Left kidney (tissue), 8 donors: ENCODE measurements around the gene DNAJC2. TPM values are rescaled to one million over a fixed set of nuclear protein-coding genes. Genes with fewer than 3 reads are reported as not detected.
A peak's percentile ranks its signal among the peaks of the same experiment; 100 is the strongest.

Experiments
- DNase-seq: peaks from one replicate; pipeline ENCODE4 v3.0.0-alpha.2; 2013
- long read RNA-seq, 8 donors: transcript quantifications; one replicate each; lab custom pipeline, GENCODE V29; 2026
- polyA plus RNA-seq: library from polyadenylated mRNA; unstranded; fragments of 120-200 nt; gene quantifications from one replicate; pipeline ENCODE4 v1.2.1, GENCODE V29; 2013; ENCODE audit not compliant: insufficient read length

Gene DNAJC2, protein sequence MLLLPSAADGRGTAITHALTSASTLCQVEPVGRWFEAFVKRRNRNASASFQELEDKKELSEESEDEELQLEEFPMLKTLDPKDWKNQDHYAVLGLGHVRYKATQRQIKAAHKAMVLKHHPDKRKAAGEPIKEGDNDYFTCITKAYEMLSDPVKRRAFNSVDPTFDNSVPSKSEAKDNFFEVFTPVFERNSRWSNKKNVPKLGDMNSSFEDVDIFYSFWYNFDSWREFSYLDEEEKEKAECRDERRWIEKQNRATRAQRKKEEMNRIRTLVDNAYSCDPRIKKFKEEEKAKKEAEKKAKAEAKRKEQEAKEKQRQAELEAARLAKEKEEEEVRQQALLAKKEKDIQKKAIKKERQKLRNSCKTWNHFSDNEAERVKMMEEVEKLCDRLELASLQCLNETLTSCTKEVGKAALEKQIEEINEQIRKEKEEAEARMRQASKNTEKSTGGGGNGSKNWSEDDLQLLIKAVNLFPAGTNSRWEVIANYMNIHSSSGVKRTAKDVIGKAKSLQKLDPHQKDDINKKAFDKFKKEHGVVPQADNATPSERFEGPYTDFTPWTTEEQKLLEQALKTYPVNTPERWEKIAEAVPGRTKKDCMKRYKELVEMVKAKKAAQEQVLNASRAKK
- 55.2 TPM for polyA plus RNA-seq
- long read RNA-seq, donor 1, partial matches to known transcripts = 0 of 3 reads
- long read RNA-seq, donor 1, other reads (novel, unspliced or antisense) = 0 of 3 reads
- long read RNA-seq, donor 2, partial matches to known transcripts = 0 of 2 reads
- long read RNA-seq, donor 2, other reads (novel, unspliced or antisense) = 0 of 2 reads
- long read RNA-seq, donor 3, partial matches to known transcripts = 89 of 126 reads
- long read RNA-seq, donor 3, other reads (novel, unspliced or antisense) = 35 of 126 reads
- long read RNA-seq, donor 4, partial matches to known transcripts = 0 of 2 reads
- long read RNA-seq, donor 4, other reads (novel, unspliced or antisense) = 0 of 2 reads
- long read RNA-seq, donor 5, transcript DNAJC2-203 (17 exons, 2,167 nt) = major isoform, 5 of 6 reads
- long read RNA-seq, donor 5, partial matches to known transcripts = 0 of 6 reads
- long read RNA-seq, donor 5, other reads (novel, unspliced or antisense) = 0 of 6 reads
- long read RNA-seq, donor 6, partial matches to known transcripts = 0 of 5 reads
- long read RNA-seq, donor 6, other reads (novel, unspliced or antisense) = 0 of 5 reads
- long read RNA-seq, donor 7, partial matches to known transcripts = 0 of 4 reads
- long read RNA-seq, donor 7, other reads (novel, unspliced or antisense) = 0 of 4 reads
- long read RNA-seq, donor 8, partial matches to known transcripts = 47 of 71 reads
- long read RNA-seq, donor 8, other reads (novel, unspliced or antisense) = 23 of 71 reads

DNA sequence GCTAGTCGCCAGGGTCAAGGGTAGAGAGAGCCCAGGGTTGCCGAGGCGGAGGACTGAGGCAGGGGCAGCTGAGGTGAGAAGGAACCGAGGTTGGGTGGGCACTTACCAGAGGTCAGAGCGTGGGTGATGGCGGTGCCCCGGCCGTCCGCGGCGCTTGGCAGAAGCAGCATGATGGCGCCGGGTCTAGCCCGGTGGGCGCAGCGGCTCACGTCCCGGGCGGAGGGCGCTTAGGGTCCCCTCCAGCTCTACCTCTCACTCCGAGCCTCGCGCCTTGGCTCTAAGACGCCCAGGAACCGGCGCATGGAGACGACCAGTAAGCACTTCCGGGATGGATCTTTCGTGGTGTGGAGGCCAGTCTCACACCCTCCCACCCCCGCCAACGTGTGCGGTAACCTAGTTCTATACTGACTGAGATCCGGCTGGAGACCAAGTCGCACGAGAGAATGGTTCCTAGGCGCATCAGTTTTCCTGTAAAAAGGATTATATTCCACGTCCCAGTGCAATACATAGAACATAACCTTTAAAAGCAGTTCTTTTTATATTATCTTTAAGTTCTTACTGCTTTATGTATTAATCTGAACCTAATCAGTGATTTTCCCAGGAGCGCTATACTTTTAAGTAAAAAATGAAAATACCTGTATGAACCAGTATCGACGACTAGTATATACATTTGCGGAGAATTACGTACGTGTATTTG, at the start of gene DNAJC2:
TSS of gene DNAJC2 (minus strand) at position 315 of the 697 bp plus-strand sequence. CDS start at position 170, 145 bp downstream.
- peak; percentile 90 for DNase-seq

DNA sequence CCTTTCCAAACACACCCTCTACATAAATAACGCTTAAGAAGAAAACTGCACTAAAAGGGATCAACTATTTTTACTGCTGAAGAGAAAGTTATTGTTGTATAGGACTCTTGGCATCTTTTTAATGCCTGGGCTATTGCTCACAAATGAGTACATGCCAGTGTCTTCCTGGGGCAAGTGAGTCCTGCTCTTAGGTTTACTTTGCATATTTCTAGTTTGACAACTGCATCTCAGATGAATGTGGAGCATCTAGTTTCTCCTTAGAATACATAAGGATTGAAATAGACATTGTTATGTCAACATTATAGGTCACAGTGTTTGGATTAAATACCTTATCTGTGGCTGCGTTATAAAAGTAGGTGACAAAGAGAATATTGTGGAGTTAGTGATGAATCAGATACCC, 47.4 kb upstream of the DNAJC2 start:
- no peak for DNase-seq

DNA sequence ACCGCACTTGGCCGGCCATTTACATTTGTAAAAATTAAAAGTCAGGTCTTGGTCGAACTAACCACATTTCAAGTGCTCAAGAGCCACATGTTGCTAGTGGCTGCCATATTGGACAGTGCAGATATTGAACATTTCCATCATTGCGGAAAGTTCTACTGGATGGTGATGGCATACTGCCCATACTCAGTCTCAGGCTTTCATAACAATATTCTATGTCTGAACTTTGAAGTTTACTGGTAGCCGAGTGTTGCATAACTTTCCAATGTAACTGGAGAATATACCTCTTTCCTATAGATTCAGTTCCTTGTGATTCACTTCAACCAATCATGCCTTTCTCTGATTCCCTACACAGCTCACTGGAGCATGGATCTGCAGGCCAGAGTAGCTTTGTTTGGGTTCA, 46.6 kb upstream of the DNAJC2 start:
- DNase-seq = no peak

DNA sequence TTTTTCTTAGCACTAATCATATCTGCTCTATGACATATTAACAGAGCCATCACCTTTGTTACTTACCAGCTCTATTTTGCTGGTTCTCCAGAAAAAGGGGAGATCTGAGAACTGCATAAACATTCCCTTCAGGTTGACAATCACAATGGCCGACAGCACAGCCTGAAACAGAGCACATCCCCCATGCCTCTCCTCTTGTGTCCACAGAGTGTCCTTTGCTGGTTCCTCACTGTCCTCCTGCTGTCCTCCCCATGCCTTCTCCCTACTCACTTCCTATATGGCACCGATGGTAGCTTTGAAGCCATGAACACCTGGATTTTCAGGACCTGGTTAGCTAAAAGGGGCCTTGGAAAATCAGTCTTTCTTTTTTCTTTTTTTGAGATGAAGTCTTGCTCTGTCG, 44.7 kb upstream of the DNAJC2 start:
- no peak for DNase-seq

DNA sequence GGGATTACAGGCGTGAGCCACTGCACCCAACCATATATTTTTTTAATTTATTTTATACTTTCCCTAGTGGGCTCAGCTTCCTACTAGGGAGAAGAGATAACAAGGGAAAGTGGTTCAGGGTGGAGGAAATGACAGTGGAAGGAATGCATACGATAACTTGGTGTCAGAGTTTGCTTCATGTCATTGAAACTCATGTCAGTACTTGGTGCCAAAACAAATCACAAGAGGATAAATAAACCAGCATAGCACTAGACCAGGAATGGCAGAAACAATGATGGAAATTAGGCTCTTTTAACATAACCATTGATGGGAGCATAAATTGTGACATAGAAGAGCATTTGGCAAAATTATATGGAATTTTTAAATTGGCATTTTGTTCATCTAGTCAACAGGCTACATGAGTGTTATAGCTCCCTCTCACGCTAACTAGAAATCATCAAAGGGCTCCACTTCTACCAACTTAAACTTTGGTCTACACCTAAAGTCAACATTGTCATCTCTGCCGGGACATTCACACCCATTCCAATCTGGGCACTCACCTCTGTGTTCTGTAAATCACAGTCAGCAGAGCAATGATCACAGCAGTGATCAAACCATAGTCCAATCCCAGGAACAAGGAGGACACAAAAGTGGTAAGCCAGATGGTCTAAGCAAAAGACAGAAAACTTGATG, 44.0 kb upstream of the DNAJC2 start:
- DNase-seq = no peak

DNA sequence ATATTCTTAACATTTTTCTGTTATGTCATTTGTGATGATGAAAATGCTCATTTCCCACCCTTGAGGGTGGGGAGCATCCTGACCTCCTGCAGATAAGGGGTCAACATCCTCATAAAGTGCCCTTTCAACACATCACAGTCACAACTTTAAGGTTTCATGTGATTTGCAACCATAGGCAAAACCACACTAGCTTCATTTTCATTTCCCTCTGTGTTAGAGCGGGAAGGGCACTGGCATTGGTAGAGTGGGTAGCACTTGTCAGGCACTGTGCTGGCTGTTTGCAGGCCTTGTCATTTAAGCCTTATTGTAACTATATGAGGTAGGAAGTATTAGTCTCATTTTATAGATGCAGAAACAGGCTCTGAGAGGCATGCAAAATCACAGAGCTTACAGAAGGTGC, 42.7 kb upstream of the DNAJC2 start:
- DNase-seq = no peak

DNA sequence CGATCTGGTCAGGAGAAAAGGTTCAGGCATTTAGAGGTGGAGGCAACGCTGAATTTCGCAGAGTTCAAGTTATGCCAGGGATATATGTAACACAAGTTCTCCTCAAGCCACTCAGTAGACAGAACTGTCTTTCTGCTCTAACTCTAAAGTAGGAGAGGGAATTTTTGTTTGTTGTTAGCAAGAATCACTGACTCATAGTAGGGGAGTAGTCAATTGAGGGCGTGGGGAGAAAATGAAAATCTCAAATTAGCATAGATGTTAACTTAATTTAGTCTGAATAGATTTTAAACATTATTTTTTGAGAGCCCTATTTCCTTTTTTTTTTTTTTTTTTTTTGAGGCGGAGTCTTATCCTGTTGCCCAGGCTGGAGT, 37.5 kb upstream of the DNAJC2 start:
- DNase-seq = no peak

DNA sequence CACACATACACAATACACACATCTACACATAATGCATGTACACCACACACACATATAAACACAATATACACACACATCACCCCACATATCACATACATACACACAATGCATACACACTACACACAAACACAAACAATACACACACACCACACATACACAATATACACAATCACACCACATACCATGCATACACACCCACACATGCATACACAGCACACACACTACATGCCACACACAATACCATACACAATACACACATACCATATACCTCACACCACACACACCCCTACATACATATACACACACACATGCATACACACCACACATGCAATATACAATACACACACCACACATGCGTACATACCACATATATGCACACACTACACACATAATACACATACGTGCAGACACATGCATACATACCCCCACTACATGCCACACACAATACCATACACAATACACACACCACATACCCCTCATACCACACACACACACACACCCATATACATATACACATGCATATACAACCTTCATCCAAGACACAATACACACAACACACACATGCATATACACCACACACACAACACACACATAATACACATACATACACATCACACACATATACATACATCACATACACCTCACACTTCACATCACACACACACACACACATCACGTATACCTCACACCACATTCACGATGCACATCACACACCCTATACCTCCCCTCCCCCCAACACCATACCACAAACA, 36.9 kb upstream of the DNAJC2 start:
- DNase-seq = no peak

DNA sequence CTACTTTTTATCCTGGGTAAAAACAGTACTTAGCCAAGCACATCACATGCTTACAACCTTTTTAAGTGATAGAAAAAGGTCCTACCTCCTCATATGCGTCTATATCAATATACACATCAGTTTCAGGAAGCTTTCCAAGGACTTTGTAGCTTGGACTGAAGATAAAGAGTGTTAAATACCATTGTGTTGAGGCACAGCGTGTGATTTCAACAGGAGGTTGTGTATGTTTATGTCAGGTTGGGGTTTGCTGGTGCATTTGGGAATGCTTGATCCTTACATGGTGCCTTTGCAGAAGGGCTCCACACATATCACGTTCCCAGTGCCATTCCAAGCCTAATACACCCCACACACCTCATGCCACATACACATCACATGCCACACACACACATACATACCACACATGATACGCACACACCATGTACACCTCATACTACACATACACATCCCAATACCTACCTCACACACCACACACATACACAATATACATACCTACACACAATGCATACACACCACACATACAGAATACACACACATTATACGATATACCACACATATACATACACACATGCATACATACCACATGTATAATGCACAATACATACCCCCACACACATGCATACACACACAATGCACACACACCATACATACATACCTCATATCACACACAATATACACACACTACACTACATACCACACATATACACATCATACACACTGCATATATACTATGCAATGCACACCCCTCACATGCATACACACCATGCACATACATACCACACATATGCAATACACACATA, 36.0 kb upstream of the DNAJC2 start:
- no peak for DNase-seq

DNA sequence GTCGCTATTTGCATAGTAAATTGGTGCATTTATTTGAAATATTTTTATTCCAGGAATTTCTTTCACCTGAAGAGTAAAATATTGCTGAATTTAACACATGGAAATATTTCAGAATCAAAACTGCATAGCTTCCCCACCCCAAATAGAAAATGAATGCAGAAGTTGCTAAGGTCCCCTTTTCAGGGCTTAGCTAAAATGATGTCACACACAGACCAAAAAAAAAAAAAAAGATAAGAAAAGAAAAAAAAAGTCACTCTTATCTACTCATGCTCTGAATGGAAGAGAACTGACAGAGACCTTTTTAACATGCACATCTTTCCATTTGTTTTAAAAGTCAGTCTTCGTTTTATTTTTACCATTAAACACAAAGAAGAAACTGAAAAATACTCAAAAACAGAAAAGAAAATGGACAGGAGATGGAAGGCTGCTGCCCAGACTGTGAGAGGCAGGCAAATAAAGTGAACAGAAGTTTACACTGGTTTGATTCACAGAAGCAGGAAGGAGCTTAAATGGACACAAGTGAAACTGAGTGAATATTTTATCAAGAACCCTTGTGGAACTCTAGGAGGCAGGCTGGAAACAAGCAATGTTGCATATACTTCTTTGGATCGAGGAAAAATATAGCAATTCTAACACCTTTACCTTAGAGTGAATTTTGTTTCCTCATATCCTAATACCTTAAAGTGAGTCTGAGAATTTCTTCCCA, 34.9 kb upstream of the DNAJC2 start:
- no peak for DNase-seq

DNA sequence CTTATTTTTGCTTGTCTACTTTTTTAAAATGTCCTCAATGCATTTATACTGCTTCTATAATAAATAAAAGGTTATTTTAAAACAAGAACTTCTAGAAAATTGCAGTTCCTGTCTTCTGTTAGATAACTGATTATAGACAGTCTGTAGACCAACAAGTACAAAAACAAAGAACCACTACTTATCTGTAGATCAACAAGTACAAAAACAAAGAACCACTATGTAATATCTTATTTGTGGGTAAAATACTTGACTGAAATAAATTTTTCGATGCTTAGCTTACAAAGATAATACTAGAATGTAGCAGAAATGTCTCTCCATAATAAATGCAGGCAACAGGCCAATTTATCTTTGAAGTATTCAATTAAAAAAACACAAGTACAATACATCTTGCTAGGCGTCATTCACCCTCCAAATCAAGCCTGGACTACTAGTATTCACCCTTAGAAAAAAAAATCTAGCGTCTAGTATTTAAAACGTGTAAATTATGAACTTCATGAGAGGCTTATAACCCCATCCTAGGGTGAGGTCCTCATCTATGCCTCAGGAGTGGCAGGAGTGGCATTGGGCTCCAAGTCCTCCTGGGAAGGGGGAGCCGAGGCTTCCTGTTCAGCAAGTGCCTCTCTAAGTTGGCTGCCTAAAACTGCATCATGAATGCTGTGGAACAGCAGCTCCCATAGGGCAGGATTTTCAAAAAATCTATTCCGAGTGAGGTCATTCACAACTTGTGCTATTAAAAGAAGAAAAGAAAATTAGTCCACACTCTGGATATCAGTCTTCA, 29.5 kb upstream of the DNAJC2 start:
- no peak for DNase-seq

DNA sequence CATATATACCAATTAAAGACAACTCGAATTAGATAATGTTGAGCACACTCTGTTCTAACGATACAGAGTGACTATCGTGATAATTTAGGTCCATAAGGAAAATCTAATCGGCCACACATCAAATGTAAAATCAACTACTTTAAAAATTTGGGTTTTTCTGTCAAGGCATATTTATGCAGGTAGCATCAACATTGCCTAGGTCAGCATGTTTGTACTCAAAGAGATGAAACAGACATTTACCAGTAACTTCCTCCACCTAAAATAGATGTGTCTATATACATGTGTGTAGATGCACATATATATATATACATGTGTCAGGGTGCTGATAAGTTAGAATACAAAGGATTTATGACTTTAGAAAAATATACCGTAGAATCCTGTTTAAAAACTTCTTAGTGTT, 24.9 kb upstream of the DNAJC2 start:
- no peak for DNase-seq

DNA sequence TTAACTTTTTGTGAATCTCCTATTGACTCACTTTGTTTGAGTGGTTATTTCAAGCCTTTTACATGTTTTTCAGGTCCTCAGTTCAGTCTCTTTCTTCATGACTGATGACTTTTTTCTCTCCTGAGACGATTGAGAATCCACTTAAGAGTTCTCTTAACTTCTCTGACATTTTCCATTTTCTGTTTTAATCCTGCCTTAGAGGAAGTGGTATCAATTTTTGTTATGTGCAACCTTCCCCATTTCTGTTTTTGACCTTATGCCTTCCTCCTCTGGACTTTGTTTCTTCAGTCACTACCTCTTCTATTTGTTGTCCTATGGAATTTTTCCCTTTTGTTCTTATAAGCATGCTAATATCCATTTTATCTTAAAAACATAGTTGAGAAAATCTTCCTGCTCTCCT, 5.2 kb upstream of the DNAJC2 start:
- DNase-seq = no peak

DNA sequence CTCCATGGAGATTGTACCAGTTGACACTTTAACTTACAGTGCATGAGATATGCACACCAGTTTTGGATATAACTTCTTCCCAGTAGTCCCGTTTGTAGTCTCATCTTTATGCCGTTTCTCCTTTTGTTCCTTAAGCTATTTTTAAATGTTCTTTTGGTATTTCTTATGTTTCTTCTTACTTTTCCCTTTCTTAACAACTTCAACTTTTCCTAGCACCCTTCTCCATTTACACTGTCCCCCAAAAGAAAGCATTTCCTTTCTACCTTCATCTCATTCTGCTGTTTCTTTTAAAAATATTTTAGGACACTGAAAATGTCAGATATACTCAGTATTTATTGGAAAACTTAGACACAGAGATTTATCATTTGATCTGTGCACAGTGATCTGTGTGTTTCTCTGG, 4.4 kb upstream of the DNAJC2 start:
- DNase-seq = no peak

DNA sequence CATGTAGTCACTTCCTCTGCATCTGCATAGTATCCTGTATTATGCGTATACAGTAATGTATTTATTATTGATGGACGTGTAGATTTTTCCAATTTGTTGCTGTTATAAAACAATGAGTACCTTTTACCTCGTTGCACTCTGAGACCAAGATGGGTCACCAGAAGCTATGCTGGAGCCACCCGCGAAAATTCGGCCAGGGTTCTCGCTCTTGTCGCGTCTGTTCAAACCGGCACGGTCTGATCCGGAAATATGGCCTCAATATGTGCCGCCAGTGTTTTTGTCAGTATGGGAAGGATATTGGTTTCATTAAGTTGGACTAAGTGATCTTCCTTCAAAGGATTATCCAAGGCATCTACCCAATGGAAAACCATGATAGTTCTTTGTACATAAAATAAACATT, 3.9 kb upstream of the DNAJC2 start:
- no peak for DNase-seq

DNA sequence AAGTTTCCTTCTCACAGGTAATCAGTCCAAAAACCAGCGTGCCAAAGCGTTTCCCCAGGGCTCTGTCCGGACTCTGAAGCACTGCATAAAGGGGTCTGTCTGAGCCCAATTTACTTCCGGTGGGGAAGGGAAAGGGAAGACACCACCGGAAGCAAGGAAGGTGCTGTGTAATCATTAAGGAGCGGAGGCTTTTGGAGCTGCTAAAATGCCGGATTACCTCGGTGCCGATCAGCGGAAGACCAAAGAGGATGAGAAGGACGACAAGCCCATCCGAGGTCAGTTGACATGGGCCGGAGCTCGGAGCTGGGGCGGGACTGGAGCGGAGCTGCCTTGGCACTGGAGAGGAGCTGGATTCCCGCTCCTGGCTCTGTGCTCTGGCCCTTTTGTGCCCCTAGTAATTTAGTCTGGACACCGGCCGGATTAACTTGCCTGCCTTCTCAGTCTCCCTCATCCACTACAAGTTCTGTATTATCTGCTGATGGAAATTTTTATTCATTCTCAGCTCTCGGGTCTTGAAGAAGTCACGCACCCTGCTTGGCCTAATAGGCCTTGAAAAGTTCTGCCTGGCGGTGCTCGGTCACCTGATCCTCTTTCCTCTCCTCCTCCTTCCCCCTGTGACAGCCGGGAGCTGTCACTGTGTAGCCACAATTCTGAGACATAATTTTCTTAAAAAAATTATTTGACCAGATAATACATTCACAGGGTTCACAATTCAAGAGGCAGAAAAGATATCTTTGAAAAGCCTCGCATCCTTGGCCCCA, 3.1 kb upstream of the DNAJC2 start, which contains the start of gene PSMC2:
TSS of gene PSMC2 (plus strand) at position 137 of the 761 bp plus-strand sequence. CDS start at position 206, 69 bp downstream.
- peak; percentile 94 for DNase-seq

DNA sequence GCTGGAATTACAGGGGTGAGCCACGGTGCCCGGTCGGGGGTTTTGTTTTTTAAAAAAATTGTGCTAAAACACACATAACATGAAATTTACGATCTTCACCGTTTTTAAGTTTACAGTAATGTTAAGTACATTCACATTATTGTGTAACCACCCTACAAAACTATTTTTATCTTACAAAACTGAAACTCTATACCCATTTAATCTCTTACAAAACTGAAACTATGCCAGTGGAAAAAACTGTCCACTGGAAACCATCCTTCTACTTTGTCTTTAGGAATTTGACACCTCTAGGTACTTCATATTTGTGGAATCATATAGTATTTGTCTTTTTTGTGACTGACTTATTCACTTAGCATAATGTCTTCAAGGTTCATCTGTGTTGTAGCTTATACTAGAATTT, 1.8 kb upstream of the DNAJC2 start:
- DNase-seq = no peak
